GM19455 (cell line): Measurements from ENCODE around the gene VPS16.

Experiments used
- ATAC-seq: cut with Tn5 transposase; IDR thresholded peaks from one replicate; pipeline ENCODE4 v1.9.1; 2021; ENCODE audit not compliant: unreplicated experiment

The VPS16 gene

DNA sequence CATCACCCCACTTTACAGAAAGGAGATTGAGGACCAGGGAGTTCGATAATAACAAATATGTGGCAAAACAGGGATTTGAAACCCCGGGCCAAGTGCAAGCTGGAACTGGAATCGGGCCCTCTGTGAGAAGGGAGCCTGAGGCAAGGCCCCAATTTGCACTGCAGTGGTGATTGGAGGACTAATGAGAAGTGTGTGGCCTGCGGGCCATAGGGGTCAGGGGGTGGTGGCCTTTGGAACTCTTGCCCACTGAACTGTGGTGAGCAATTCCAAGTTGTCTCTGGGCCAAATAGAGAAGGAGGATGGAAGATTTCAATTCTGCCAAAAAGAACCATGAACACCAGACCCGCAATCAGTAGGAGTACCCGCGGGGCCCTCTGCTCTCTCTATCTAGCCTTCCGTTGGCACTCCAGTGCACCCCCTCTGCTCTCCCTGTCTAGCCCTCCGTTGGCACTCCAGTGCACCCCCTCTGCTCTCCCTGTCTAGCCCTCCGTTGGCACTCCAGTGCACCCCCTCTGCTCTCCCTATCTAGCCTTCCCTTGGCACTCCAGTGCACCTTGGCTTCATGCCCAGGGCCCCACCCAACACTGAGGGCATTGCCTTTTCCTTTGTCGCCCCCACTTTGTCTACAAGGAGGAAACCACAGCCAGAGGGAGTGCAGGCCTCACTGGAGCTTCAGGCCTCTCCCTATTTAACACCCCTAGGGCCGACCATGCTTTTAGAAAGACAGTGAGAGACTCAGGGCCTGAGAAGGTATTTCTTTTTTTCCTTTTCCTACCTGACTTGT, 26.7 kb downstream of the VPS16 start:
- ATAC-seq = no peak

DNA sequence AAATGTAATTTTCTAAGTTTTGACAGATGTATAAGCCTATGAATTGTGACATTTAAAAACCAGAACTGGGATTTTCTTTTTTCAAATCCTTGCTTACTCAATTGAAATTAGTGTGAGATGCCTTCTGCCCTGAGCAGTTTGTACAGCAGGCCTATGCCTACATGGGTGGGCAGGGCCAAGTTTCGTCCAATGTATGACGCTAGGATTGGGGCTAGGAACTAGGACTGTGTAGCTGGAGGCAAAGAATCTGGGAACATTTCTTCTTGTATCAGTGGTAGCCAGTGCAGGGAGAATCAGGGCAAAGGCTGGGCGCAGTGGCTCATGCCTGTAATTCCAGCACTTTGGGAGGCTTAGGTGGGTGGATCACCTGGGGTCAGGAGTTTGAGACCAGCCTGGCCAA, 28.8 kb downstream of the VPS16 start:
- ATAC-seq = no peak

DNA sequence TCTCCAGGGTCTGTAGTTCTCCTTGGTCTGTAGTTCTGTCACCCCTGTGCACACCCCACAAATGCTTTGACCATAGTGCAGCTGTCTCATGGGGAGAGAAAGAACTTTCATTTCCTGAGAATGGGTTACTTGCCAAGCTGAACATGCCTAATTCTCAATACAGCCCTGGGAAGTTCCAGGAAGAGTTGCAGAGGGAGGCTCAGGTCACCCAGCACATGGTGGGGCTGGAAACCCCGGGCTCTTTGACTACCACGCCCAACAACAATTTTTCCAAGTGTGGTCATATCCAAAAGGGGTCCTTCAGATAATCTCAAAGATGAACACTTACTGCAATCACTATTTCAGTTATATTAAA, 30.5 kb downstream of the VPS16 start:
- ATAC-seq = no peak

DNA sequence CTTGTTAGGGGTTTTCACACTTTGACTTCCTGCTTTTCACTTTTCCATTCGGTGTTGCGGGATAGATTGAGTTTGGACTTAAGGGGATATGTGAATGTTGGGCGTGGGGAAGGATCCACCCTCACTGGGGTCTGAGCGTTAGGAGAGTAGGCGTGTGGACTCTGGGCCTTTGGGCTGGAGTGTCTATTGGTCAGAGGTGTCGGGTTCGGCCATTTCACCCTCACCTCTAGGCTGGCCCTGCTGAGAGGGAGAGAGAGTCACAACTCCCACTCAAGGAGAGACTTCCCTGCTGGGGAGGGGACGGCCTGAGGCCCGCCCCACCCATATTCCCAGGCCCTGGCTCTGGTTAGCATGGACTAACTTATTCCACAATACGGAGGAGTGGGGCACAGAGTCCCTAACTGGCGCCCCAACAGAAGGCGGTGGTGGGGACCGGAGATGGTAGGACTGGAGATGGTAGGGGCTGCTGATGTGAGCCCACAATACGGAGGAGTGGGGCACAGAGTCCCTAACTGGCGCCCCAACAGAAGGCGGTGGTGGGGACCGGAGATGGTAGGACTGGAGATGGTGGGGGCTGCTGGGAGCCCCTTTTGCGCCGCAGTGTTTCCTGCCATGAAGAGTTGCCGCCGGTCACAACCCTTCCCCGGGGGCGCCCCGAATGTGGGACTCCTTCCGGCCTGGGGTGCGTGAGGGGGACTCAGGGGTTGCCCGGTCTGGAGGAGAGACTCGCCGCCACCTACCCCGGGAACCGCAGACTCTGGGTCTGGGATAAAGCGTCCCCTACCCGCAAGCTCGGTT, 31.3 kb downstream of the VPS16 start:
- no peak for ATAC-seq

DNA sequence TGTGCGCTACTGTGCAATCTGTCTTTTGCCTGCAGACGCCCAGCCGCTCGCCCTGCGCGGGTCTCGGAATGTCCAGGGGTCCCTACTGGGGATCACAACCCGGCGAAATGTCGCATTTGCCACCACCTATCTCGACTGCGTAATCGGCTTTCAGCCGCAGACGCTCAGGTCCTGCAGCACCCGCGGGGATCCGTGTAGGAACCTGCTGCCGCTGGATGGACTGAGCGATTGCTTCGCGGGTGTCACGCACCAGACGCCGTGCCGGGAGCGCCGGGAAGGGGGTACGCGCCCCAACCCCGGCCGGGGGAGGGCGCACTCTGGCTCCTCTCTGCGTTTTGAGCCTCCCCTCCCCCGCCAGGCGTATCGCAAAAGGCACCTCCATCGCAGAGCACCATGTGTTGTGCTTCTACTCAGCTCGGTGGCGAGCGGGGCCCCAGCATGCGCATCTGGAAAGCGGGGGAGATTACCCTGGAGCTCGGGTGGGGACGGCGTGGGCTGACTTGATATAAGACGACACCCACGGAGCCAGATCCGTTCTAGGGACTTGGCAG, 32.0 kb downstream of the VPS16 start:
- peak; percentile 26 for ATAC-seq

DNA sequence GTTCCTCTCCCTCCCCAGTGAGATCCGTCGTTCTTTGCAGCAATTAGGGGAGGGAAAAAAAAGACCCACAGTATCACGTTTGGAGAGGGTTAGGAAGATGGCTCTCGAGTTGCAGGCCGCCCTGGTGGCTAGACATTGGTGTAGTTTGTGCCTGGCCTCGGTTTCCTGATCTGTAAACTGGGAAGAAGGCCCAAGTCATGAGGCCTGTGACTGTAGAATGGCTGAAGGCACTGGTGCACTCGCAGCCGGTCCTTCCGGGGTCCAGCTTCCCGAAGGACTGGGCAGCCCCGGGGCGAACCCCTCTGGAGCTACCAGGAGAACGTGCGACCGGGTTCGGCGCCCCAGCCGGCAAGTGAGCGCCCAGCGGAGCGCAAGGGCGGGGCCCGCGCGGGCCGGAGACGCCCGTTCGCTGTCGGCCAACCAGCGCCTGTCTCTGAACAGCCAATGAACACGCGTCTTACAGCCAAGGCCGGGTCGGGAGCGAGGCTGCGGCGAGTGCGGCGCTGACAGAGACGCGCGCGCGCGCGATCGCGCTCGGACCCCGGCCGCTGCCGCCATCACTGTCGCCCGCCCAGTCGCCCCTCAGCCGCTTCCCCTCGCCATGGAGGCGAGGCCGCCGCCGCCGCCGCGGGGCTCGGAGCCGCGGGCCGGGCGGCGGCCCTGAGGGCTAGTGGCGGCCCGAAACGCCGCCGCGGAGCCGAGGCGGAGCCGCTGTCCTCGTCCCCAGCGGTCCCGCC, 32.6 kb downstream of the VPS16 start, which contains the start of gene PTPRA:
TSS of gene PTPRA (plus strand) at position 472 of the 737 bp plus-strand sequence. CDS start 90,797 bp downstream, outside the sequence.
- peak; percentile 91 for ATAC-seq

DNA sequence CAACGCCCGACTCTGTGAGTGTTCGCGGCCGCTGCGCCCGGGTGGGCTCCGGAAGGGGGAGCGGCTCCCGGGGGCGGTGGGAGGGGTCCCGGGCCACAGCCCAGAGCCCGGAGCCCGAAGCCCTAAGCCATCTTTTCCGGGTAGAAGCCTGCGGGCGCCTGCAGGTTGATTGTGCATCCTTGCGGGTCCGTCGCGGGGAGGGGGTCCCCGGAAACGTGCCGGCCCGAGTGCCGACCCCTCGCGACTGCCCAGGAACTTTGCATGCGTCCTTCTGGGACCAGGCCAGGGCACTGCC, 33.1 kb downstream of the VPS16 start:
- peak; percentile 47 for ATAC-seq

DNA sequence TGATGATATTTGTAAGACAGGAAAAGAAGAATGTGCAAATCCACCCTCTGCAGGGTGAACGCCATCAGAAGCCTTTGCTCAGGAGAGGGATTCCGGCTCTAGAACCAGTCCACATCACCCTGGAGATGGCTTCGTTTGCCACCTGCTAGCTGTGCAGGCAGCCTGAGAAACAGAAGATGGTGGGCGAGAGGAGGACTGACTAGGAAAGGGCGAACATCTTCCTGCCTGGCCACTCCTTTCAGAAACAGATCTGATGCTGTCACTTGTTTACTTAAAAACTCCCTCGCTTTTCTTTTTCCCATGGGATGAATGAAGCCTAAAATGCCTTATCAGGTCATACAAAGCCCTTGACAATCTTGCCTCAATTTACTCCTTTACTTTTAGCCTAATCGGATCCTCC, 33.9 kb downstream of the VPS16 start:
- no peak for ATAC-seq

DNA sequence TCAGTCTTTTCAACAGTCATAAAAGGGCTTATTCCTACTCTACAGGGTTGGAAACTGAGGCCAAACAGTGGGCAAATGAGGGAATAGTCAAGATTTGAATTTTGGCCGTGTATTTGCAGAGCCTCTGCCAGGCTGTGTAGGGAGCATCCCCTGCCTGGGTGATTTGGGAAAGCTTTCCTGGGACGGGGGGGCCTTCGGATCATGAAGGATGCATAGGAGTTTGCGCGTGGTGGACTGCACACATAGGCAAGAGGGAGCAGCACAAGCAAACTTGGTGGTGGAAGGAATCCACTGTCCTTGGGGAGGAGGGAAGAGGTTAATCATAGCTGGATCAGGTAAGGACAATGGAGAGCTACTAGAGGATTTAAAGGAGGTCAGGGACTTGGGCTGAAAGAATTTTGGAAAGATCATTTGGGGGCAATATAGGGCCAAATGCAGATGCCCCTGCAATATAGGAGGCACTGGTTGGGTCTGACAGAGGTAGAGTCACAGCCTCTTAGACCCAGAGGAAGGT, 35.2 kb downstream of the VPS16 start:
- no peak for ATAC-seq

DNA sequence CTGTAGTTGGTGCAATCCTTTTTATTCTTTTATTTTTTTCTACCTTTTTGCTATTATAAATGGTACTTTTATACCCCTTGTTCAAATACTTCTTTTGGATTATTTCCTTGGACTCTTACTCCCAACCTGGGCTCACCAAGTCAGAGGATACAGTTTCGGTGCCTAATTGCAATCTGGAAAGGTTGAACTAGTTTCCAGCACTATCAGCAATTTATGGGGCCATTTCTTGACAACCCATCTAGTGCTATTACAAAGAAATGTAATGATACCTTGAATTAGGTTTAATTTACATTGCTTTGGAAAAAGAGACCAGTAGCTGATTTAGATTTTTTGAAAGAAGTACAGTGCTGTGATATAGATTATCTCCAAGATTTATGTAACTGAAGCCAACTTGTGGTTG, 38.0 kb downstream of the VPS16 start:
- ATAC-seq = no peak

DNA sequence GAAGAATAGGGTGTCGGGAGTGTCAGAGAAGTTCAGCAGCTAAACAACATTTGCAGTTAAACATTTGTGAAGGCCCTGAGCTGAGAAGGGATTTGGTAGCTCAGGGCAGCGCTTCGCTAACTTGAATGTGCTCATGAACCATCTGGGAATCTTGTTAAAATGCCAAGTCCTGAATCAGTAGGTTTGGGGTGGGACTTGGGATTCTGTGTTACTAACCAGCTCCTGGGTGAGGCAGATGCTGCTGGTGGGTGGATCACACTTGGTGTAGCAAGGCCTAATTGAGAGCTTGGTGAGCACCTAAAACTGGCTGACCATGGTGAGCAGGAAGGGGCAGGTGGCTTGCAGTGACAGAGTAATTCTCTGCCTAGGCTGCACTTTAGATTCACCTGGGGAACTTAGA, 38.6 kb downstream of the VPS16 start:
- no peak for ATAC-seq

DNA sequence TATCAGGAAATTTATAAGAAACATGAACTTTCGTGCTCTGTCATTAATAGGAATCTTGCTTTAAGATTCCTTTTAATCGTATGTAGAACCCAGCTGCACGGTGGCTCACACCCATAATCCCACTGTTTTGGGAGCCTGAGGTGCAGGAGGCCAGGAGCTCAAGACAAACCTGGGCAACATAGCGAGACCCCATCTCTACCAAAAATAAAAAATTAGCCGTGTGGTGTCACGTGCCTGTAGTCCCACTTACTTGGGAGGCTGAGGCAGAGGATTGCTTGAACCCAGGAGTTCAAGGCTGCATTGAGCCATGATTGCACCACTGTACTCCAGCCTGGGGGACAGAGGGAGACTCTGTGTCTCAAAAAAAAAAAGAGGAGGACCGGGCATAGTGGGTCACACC, 40.1 kb downstream of the VPS16 start:
- ATAC-seq = no peak

DNA sequence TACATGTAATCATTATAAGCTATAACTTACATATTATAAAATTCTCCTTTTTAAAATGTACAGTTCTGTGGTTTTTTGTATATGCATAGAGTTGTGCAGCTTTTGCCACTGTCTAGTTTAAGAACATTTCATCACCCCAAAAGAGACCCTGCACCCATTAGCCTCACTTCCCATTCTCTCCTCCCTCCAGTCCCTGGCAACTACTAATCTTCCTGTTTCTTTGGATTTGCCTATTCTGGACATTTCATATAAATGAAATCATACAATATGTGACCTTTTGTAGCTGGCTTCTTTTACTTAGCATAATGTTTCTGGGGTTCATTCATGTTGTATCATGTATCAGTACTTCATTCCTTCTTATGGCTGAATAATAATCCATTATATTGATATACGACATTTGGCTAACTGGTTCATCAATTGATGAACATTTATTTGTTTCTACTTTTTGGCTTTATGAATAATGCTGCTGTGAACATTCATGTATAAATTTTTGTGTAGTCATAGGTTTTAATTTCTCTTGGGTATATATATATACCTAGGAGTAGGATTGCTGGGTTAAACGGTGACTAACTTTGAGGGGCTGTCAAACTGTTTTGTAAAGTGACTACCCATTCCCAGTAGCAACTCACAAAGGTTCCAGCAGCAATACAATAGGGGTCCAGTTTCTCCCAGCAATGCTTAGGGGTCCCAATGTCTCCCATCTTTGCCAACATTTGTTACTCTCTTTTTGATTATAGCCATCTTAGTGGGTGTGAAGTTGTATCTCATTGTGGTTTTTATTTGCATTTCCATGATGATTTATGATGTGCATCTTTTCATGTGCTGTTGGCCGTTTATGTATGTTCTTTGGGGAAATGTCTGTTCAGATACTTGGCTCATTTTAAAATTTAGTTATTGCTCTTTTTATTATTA, 43.4 kb downstream of the VPS16 start:
- no peak for ATAC-seq

DNA sequence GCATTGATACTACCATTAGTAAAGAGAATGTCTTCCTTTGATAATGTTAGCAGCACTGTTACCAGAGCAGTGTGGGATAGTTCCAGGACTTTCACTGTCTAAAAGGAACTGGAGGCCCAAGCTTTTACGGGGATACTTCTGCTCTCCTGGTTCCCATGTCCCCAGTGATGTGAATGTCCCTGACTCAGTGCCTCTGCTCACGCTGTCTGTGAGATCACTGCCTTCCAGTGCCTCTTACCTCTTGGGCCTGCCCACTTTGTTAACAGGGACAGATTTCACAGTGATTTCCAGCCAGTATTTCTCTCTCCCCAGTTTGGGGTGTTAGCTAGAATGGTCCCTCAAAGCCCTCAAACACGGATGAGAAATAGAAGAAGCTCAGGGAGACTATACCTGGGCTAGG, 47.2 kb downstream of the VPS16 start:
- no peak for ATAC-seq

DNA sequence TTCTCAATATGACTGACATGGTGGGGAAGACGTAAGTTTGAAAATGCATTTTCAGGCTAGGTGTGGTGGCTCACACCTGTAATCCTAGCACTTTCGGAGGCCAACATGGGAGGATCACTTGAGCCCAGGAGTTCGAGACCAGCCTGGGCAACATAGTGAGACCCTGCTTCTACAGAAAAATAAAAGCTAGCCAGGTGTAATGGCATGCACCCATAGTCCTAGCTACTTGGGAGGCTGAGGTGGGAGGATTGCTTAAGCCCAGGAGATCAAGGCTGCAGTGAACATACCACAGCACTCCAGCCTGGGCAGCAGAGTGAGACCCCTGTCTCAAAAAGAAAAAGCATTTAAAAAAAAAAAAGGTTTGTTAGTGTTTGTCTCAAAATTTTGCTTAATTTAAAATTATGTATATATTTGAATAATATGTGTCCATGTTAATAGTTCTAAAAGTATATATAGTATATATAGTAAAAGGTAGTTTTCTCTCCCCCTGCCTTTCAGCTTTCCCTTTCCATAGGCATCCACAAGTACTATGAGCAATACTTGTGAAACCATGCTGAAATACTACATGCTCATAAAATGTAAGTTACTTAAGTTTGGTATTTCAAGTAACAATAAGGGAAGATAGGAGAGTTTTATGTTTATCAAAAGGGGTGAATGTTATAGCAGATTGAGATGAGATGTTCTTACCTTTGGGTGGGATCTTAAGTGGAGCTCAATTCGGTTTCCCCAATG, 47.8 kb downstream of the VPS16 start:
- no peak for ATAC-seq

DNA sequence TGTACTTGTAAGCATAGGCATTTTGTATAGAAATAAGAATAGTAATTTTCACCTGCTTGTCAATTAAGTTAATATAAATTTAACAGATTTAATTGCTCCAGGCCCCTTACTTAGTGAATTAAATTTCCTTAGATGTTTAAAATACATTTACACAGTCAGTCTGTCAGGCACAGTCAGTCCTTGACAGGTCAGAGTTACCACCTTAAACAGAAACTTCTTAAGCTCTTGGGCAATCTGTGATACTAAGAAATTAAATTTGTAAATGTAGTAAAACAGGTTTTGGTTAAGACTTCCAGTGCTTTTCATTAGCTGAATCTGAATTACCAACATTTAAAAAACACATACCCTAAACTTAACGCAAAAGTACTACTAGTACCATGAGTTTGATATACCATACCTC, 48.7 kb downstream of the VPS16 start:
- ATAC-seq = no peak

DNA sequence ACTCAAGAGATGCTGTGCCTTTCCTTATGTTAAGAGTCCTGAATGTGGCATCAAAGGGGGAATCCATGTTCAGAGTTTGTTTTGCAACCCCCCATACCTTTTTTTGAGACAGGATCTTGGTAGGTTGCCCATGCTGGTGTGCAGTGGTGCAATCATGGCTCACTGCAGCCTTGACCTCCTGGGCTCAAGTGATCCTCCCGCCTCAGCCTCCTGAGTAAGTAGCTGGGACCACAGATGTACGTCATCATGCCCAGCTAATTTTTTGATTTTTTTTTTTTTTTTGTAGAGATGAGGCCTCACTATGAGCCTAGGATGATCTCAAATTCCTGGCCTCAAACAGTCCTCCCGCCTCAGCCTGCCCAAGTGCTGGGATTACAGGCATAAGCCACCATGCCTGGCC, 49.3 kb downstream of the VPS16 start:
- no peak for ATAC-seq

DNA sequence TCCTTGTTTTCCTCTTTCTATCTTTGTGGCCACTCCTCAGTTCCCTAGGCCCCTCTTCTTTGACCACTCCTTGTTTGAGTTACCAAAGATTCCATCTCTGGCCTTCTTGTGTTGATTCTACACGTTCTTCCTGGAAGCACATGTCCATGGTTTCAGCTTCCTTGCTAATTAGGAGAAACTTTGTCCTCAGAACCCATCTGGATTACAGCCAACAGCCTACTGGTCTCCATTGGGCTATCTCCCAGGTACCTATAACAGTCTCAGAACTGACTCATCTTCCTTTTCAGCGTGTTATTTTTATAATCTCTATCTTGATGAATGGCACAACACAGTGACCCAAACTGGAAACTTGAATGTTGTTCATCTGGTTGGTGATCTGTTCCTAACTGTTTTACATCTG, 50.2 kb downstream of the VPS16 start:
- no peak for ATAC-seq

DNA sequence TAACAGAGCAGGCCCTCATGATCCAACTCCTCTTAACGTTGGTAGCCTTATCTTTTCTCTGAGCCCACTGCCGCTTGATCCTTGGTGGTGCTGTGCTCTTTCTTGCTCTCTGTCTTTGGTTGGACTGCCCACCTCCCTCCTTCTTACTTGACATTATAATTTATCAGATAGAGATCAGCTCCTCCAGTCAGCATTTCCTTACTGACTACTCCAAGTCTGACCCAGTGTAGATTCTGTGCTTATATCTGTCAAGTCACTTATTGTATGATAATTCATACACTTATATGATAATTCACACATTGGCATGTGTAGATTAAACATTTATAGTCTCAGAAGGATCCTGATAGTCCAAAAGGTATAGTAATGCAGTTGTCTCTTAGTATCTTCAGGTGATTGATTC, 50.8 kb downstream of the VPS16 start:
- no peak for ATAC-seq

DNA sequence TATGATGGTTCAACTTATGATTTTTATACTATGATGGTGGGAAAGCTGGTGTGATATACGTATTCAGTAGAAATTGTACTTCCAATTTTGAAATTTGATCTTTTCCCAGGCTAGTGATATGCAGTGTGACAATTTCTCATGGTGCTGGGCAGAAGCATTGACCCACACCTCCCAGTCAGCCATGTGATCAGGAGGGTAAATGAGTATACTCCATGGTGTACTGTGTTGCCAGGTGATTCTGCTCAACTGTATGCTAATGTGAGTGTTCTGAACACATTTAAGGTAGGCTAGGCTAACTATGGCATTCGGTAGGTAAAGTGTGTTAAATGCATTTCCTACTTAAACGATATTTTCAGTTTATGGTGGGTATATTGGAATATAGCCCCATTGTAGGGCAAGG, 51.8 kb downstream of the VPS16 start:
- ATAC-seq = no peak
